ENCODE results near the gene MYOCOS.
"Not testable (repeated sequence)": the region's sequence is repeated elsewhere in the genome, so short reads cannot be mapped to it uniquely, and the experiment has no call there.

The MYOCOS gene

GRCh38 chr1:171627020-171627419 is 5.0 kb downstream of the MYOCOS start:
- DNase-seq, result no peak

- DNase-seq, result no peak
These were observed 6.2 kb downstream of the MYOCOS start for GRCh38 chr1:171628225-171628624.

GRCh38 chr1:171635661-171636060 is 13.6 kb downstream of the MYOCOS start:
- no peak for DNase-seq

GRCh38 chr1:171636141-171636540 is 14.1 kb downstream of the MYOCOS start:
- no peak for DNase-seq

- DNase-seq, result no peak
These were observed 16.0 kb downstream of the MYOCOS start for GRCh38 chr1:171637928-171638576.

- no peak for DNase-seq
These were observed 18.2 kb downstream of the MYOCOS start for GRCh38 chr1:171640225-171640624.

GRCh38 chr1:171641076-171641864 is 19.2 kb downstream of the MYOCOS start:
- DNase-seq, result no peak

GRCh38 chr1:171642197-171642596 is 20.2 kb downstream of the MYOCOS start:
- no peak for DNase-seq

- no peak for DNase-seq
These were observed 21.1 kb downstream of the MYOCOS start for GRCh38 chr1:171643156-171643555.

GRCh38 chr1:171644805-171645483 is 22.9 kb downstream of the MYOCOS start:
- DNase-seq, result no peak

GRCh38 chr1:171645553-171646248 is 23.7 kb downstream of the MYOCOS start:
- no peak for DNase-seq

- DNase-seq, result no peak
These were observed 24.2 kb downstream of the MYOCOS start for GRCh38 chr1:171646249-171646560.

GRCh38 chr1:171652234-171652822 is 30.3 kb downstream of the MYOCOS start, which contains the start of gene MYOC:
Gene MYOC (minus strand): TSS chr1:171652688. CDS start chr1:171652611, 77 bp downstream.
- DNase-seq, result no peak

GRCh38 chr1:171653796-171654195 is 31.8 kb downstream of the MYOCOS start:
- no peak for DNase-seq

GRCh38 chr1:171654201-171654941 is 32.3 kb downstream of the MYOCOS start:
- no peak for DNase-seq

- no peak for DNase-seq
These were observed 33.1 kb downstream of the MYOCOS start for GRCh38 chr1:171654942-171655745.

GRCh38 chr1:171655746-171656116 is 33.7 kb downstream of the MYOCOS start:
- DNase-seq, result no peak

- DNase-seq, result not testable (repeated sequence)
These were observed 34.2 kb downstream of the MYOCOS start for GRCh38 chr1:171656206-171656605.

- DNase-seq, result no peak
These were observed 39.1 kb downstream of the MYOCOS start for GRCh38 chr1:171661076-171661650.

- no peak for DNase-seq
These were observed 41.2 kb downstream of the MYOCOS start for GRCh38 chr1:171663036-171663853.
